NCI-H345 treated with DMSO at 0.1 percent for 48 hours (cell line): ENCODE results near the gene SCYL1.

Experiments used
- DNase-seq: peaks from one replicate; lab custom pipeline; 2025; ENCODE audit not compliant: unreplicated experiment; lab: John Stamatoyannopoulos, UW

SCYL1 gene

DNA sequence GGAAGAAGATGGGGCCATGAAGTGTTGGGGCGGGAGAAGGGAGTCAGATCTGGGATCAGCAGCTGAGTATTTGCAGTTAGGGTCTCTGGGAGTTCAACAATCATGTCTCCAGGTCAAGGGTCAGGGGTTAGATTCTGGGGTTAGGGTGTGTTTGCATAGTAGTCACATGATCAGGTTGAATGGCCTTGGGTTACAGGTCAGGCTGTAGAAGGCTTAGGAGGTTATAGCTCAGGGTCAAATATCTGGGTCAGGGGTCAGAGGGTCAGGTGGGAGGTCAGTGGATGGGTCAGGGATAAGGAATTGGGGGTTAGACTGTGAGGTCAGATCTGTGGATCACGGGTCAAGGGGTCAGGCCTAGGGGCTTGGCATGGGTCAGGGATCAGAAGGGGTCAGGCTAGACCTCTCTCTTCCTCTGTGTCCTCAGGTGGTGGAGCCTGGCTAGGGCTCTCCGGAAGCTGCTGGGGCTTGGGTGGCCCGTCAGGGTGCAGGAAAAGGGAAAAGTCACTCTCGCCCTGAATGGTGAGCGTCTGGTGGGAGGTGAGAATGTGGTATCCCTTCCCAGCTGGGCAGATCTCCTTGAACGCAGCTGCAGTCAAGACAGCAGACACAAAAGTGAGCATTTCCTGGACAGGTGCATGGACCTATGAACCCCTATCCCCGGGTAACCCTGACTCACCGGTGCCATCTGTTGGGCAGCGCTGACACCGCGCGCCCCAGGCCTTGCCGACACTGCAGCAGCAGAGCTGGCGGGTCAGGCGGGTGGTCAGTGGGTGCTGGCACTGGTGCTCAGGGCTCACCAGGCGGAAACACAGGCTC lies 26.9 kb downstream of the SCYL1 start:
- peak; percentile 41 for DNase-seq

DNA sequence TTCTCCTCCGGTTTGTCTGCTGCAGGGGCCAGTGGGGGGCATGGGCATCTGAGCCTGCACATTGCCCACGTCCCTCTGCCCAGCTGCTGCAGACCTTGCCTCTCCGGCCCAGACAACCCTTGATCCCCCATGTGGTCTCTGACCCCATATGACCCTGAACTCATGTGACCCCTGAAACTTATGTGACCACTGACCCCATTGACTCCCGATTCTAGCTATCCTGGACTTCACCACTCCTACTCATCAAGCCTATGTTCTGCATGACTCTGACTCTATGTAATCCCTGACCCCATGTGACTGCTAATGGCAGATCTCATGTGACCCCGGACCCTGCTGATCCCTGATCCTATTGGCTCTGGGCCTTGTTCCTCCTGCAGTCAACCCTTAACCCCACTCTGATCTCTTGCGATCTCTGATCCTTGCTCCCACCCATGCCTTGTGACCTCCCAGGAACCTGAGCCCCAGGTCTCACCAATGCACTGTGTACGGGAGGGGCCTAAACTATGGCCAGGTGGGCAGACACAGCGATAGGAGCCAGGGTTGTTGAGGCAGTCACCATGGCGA lies 27.6 kb downstream of the SCYL1 start:
- no peak for DNase-seq

DNA sequence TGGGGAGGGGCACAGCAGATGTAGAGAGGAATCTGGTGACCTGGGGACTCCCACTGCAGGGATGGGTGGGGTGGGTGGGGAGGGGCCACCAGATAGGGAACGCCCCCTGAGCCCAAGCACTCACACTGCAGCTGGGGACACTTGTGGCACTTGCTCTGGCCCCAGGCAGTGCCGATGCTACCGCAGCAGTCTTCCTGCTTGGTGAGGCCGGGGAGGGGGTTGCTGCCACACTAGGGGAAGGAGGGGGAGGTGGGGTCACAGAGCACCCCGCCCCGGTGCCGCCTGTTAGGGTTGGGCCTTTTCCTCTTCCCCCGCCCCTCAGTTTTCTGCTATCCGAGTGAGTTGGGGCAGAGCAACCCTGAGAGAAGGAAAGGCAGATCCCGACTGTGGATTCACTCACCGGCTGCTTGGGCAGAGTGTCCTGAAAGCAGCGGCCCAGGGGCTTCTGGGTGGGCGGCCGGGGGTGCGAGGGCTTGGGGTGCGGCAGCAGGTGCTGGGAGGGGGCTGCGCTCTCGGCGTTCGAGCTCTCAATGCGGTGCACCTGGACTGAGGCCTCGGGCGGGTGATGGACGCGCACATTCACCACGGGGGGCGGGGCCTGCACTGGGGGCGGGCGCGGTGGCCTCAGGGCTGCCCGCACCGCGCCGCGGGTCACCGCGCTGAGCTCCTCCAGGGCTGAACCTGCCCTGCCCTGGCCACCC lies 28.6 kb downstream of the SCYL1 start:
- peak; percentile 19 for DNase-seq

DNA sequence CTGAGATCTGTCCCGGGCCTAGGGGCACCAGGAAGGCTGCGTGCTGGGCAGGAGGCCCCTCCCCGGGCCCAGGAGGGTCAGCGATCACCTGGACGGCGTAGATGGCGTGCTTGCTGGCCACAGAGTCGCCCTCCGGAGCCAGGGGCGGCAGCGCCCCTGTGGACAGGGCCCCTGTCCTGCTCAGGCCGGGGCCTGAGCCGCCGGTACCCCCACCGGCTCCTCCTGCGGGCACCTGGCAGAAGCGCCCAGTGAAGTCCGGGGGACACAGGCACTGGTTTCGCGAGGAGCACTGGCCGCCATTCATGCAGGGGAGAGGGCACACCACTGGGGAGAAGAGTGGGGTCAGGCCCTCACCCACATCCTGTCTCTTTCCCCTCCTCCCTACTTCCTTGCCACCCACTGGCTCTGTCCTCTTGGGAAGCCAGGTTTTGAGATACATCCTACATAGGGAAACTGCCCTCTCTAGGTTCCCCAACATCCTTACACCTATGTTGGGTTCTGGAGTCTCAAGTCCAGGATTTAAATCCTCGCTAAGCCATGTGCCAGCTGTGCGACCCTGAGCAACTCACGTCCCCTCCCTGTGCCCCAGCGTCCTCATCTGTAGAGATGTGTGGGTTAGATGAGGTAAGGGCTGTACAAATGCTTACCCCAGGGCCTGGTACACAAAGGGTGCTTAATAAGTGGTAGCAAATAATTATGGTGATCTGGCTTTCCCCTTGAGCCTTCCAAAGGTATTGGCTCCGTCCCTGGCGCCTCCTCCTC lies 29.4 kb downstream of the SCYL1 start:
- DNase-seq, result no peak

DNA sequence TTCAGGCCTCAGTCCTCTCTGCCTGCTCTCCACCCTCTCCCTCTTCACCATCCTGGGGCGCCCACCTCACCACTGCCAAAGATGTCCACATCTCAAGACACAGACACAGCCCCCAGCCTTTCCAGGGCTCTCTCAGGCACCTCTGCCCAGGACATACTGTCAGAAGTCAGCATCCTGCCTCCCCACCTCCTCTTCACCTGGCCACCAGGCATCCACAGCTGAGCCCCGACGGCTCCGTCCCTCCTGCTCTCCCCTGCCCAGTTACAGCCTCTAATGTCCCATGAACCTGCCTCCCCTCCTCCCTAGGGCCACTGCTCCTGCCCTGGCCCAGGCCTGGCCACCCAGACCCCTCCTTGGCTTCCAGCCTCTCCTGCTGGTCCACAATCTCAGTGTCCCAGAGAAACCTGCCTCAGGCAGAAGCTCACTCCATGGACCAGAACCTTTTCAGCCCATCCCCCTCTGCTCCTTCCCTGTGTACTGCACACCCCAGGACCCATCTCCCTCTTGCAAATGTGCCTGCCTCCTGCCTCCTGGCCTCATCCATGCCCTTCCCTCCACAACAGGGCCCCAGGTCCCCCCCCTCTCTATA lies 30.1 kb downstream of the SCYL1 start:
- no peak for DNase-seq

DNA sequence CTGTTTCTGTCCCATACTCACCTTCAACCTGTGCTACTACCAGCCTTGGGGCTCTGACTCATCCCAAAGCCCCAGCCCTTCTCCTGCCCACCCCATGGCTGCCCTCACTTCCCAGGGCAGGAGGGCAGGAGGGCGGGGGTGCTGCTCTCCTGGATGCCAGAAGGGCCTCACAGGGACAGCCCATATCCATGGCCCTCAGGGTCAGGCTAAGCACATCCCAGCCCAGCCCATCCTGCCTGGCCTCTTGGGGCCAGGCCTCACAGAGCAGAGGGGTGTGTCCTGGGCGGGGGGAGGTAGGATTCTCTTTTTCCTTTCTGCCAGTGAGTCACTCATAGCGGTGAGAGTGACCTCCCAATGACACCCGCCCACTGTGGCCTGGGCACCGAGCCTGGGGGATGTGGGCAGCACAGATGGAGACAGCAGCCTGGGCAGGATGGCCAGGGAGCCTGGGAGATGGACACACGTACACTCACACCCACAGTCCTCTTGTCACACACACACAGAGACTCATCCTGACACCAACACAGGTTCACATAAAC lies 30.9 kb downstream of the SCYL1 start:
- no peak for DNase-seq

DNA sequence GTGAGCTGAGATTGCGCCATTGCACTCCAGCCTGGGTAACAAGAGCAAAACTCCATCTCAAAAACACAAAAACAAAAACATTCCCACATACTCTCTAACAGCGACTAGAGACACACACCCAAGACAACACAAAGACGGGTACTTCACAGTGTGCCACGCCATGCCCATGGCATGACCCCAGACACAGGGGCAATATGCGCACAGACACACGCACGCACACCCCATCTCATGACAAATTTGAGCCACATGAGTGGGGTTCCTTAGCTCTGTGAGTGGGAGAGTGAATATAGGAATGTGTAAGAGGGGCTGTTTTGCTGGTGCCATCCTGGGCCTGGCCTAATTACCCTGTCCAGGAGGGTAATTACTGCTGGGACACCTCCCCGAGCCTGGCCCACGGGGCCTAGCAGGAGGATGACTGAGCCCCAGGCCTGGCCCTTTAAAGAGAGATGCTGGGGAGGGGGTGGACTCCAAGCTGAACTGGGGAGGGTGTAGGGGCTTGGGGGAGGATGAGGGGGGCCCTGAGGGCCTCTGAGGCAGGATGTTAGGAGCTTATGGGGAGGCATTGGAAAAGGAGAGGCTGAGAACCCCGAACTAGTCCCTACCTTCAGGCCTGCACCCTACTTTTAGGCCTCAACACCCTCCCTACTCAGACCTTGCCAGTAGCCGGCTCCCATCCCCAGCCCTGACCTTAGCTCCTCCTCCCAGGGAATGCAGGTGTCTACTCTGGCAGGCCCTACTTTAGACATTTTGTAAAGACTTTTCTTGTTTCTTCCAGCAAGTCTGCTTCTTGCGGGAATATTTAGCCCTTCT lies 31.8 kb downstream of the SCYL1 start:
- DNase-seq, result no peak

DNA sequence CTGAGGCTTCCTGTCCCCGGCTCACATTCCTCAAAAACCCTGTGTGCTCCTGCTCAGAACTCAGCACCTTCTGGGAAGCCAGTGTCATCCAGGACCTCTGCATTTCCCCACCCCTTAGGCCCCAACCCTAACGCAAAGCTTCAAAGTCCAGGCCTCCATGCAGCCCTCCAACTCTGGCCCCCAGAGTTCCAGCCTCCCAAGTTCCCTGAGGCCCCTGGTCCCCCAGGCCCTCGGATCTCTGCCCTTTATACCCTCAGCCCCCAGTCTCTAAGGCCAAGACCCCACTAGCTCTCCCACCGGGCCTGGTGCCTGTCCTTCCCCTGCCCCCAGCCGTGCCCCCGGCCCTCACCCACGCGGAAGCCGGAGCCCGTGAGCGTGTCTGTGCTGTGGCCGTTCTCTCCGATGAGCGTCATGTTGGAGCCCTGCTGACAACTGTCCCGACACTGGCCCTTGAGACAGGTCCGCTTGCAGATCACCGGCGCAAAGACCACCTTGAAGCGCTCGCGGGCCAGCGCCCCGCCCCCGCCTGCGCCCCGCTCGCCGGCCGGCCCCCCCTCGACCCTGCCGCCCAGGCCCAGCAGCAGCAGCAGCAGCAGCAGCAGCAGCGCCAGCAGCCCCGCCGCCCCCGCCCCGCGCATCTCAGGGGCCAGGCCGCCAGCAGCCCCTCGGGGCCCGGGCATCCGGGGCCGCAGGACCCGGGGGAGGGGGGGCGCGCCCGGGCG lies 32.6 kb downstream of the SCYL1 start:
- no peak for DNase-seq

DNA sequence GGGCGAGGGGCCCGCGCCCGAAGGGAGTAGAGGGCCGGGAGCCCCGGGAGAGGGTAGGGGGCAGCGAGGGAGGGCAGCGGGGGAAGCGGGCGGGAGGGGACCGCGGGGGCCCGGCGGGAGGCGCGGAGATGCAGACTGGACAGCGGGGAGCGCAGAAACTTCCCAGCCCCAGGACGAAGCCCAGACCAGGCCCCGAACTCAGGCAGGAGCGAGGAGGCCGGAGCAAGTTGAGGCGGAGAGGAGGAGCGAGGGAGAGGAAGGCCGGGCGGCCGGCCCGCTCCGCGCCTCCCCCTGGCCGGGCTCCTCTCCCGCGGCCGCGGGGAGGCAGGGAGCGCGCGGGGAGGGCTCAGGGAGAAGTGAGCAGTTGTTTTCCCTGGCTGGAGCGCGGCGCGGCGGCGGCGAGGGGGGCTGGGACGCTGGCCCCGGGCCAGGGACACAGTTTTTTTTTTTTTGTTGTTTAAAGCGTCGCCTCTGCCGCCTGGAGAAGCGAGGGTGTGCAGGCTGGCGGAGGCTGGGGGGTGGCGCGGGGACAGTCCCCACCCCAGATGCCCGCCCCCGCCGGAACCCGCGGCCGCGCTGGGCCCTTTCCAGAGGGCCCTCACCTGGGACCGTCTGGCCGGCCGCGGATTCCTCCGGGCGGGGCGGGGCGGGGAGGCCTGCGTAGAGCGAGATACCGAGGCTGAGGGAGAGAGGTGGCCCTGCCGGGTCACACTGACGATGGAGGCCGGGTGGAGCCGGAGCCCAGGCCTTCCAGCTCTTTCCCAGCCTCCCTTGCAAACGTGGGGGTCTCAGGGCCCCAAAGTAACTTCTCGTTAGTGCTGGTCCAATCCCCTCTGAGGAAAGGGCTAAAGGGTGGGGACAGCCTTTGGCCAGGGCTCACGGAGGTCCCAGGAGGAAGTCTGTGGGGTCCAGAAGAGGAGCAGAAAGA lies 33.4 kb downstream of the SCYL1 start, which contains the start of gene LTBP3:
LTBP3 (minus strand) TSS at position 358 of the 928 bp plus-strand sequence. CDS start 400 bp downstream, outside the sequence.
- no peak for DNase-seq

DNA sequence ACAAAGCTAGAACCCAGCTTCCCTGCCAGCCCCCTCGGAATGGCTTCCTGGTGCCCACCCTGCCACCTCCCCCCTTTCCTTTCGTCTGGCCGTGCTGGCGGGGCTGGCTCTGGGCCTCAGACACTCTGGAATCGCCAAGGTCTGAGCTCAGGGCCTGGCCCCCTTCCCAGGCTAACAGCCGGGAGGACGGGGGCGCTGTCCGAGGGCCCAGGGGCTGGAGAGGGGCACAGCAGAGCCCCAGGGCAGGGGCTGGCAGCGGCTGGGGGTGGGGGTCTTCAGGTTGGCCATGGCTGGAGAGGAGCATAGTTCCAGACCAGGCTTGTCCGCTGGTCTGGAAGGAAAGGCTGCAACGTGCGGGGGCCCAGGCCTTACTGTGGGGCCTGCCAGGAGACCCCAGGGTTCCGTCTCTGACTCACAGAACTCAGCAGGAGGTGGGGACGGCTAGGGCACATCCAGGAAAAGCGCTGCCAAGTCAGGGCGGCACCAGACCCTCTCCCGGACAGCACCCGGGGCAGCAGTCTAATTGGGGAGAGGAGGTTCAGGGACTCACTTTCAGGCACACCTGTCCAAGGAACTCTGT lies 34.1 kb downstream of the SCYL1 start:
- DNase-seq, result no peak

DNA sequence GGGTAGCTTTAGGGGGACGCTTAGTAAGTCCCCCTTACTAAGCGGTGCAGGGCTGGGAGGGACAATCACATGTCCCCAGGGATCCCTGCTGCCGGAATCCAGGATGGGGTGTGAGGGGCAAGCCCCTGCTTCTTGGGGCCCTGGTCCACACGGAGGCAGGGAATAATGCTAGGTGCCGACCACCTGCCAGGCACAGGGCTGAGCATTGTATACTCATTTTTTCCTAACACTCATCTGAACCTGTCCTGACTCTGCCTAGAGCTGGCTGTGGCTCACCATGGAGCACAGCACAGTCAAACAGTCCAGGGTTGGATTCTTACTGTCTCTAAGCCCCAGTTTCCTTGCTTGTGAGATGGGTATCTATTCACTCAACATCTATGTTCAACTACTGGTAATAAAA lies 34.7 kb downstream of the SCYL1 start:
- DNase-seq, result no peak

DNA sequence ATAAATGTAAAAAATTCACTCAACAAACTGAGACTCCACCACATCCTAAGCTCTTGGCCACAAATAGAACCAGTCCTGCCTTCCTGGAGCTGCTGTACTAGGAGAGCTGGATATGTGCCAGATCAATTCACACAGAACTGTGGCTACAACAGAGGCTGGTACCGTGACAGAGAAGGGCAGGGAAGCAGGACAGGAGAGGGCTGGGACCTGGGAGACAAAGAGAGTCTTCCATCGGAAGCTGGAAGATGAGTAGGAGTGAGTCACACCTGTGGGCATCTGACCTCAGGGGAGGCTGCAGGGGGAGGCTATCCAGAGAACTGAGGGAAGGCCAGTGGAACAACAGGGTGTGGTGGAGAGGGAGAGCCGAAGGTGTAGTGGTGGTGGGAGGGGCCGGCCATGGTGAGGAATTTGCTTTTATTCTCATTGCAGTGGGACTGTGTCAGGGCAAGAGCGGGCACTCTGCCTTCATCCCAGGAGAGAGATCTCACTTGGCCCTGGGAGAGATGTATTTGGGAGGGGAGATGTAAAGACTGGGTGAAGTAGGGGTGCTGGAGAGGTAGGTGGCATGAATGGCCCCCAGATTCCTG lies 35.2 kb downstream of the SCYL1 start:
- peak; percentile 66 for DNase-seq

DNA sequence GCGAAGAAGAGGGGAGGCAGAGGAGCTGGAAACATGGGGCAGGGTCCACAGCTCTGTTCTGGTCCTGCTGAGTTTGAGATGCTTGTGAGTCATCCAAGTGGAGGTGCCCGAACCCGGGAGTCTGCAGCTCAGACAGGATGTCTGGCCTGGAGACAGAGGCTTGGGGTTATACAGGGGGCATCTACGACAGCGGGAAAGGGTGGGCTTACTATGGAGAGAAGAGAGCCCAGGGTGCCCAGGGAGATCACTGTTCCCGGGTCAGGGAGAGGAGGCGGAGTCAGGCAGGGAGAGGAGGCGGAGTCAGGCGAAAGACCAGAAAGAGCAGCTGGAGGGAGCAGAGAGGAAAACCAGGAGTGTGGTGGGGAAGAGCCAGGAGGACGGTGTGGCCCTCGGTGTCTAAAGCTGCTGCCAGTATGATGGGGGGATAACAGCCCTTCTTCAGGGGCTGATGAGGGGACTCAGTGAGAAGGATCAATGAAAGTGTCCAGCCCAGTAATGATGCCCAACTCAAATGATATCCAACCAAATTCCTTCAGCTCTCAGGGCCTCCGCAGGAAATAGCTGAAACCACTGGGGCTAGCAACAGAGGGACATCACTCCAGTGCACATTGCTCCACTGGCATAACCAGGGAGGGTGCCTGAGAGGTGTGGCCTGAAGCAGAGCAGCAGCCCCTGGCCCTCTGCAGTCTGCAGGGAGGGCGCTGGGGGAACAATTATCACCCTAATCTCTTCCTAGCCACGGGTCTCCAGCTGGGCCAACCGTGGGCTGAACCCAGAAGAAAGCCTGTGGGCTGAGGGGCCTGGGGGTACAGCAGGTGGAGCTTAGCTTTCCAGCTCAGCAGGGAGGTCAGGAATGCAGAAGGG lies 35.9 kb downstream of the SCYL1 start:
- DNase-seq, result no peak

DNA sequence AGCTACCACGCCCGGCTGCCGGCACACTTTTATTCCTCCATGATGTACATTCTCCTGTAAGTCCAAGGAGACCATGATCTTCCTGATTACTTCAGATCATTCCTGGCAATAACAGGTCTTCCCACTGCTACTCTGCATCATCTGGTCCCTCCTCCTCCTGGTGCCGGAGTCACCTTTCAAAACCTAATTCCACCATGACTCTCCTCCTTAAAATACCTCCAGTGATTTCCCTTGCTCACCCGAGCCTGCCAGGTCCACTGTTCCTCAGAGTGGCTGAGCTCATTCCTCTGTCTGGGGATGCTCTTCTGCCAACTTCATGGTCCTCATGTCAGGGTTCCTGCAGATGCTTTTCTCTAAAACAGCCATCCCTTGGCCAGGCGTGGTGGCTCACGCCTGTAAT lies 37.1 kb downstream of the SCYL1 start:
- no peak for DNase-seq

DNA sequence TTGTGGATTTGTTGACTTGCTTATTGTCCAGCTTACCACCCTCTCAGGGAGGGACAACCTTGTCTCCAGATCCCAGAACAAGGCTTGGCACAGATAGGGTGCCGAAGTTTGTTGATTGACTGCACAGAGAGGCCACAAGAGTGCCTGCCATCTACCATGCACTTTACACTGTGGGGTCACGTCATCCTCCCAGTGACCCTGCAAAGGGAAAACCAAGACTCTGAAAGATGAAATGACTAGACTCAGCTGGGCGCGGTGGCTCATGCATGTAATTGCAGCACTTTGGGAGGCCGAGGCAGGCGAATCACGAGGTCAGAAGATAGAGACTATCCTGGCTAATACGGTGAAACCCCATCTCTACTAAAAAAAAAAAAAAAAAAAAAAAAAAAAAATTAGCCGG lies 37.9 kb downstream of the SCYL1 start:
- DNase-seq, result no peak

DNA sequence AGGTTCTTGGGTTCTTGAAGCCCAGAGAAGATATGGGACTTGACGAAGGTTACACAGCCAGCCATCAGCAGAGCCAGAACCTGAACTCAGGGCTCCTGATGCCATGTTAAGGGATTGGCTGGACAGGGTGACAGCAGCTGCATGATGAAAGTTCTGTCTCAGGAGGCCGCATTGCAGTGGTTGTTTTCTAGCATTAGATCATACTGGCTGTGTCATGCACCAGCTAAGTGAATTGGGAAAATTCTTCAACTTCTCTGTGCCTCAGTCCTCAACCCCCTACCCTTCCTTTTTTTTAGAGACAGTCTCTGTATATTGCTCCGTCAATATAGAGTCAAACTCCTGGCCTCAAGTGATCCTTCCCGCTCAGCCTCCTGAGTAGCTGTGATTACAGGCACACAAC lies 38.7 kb downstream of the SCYL1 start:
- no peak for DNase-seq
